Neural cell (in vitro differentiated cells): Measurements from ENCODE around the gene RNASEH1. TPM values are rescaled to one million over a fixed set of nuclear protein-coding genes. Genes with fewer than 3 reads are reported as not detected.

Experiments used
- H2AFZ ChIP-seq: fragments of 200-600, 300-800 bp; sonication (generic), shearing (Covaris generic); 2 replicates; pipeline ENCODE4 v1.6.0; 2014; ENCODE audit warnings: low read depth, mild to moderate bottlenecking, antibody characterized with exemption, low read length, moderate library complexity
- H3F3A ChIP-seq: fragments of 200-600 bp; shearing (Covaris generic); 2 replicates; pipeline ENCODE4 v1.6.1; 2016; ENCODE audit warnings: mild to moderate bottlenecking, moderate library complexity, mixed read lengths, antibody characterized with exemption, low read length; ENCODE audit not compliant: insufficient read depth, poor library complexity, severe bottlenecking
- H3K27ac ChIP-seq: fragments of 200-600, 300-800 bp; sonication (generic), shearing (Covaris generic); 2 replicates; pipeline ENCODE4 v1.5.1; 2014; ENCODE audit warnings: mild to moderate bottlenecking, low read length, moderate library complexity
- H3K27me3 ChIP-seq: fragments of 300-800, 200-600 bp; sonication (generic), shearing (Covaris generic); 2 replicates; pipeline ENCODE4 v1.6.0; 2014; ENCODE audit warnings: mild to moderate bottlenecking, low read depth, low read length, moderate library complexity; ENCODE audit not compliant: insufficient read depth
- H3K36me3 ChIP-seq: fragments of 300-800, 200-600 bp; sonication (generic), shearing (Covaris generic); 2 replicates; pipeline ENCODE4 v1.5.1; 2014; ENCODE audit warnings: mild to moderate bottlenecking, antibody characterized with exemption, low read length, moderate library complexity; ENCODE audit not compliant: insufficient read depth
- H3K4me2 ChIP-seq: fragments of 300-800, 200-600 bp; sonication (generic), shearing (Covaris generic); 2 replicates; pipeline ENCODE4 v1.6.0; 2014; ENCODE audit warnings: mild to moderate bottlenecking, low read length
- H3K4me3 ChIP-seq: fragments of 300-800, 200-600 bp; sonication (generic), shearing (Covaris generic); 2 replicates; pipeline ENCODE4 v1.5.1; 2014; ENCODE audit warnings: mild to moderate bottlenecking, low read length, moderate library complexity
- H3K79me2 ChIP-seq: fragments of 200-600 bp; shearing (Covaris generic); replicated peaks from 2 replicates; pipeline ENCODE4 v1.6.0; 2014; ENCODE audit warnings: mild to moderate bottlenecking, low read length, moderate library complexity; ENCODE audit not compliant: insufficient read depth
- H3K9ac ChIP-seq: fragments of 300-800, 200-600 bp; sonication (generic), shearing (Covaris generic); 2 replicates; pipeline ENCODE4 v1.6.1; 2016; ENCODE audit warnings: mild to moderate bottlenecking, low read length, mixed read lengths
- H3K9me2 ChIP-seq: fragments of 200-600 bp; shearing (Covaris generic); 2 replicates; pipeline ENCODE4 v1.6.1; 2016; ENCODE audit warnings: mild to moderate bottlenecking, low read length, mixed read lengths; ENCODE audit not compliant: insufficient read depth
- H3K9me3 ChIP-seq: fragments of 200-600, 300-800 bp; sonication (generic), shearing (Covaris generic); 2 replicates; pipeline ENCODE4 v1.6.1; 2016; ENCODE audit warnings: mild to moderate bottlenecking, mixed run types, low read length, moderate library complexity, mixed read lengths
- H4K20me1 ChIP-seq: fragments of 200-600 bp; shearing (Covaris generic); 2 replicates; pipeline ENCODE4 v1.6.1; 2016; ENCODE audit warnings: mild to moderate bottlenecking, mixed run types; ENCODE audit not compliant: insufficient read depth
- CTCF ChIP-seq: fragments of 450-650 bp; IDR thresholded peaks from 2 replicates; pipeline ENCODE4 v1.5.1; 2014; ENCODE audit warnings: antibody characterized with exemption, mild to moderate bottlenecking, moderate library complexity; ENCODE audit not compliant: poor library complexity, severe bottlenecking
- EP300 ChIP-seq: fragments of 450-650 bp; conservative IDR thresholded peaks from 2 replicates; pipeline ENCODE4 v1.6.1; 2014; ENCODE audit warnings: antibody characterized with exemption, mild to moderate bottlenecking, moderate library complexity; ENCODE audit not compliant: poor library complexity, severe bottlenecking
- EZH2 ChIP-seq: fragments of 200-600, 300-800 bp; shearing (Covaris generic), sonication (generic); IDR thresholded peaks from 2 replicates; pipeline ENCODE4 v1.6.1; 2014; ENCODE audit warnings: antibody characterized with exemption, low read length, borderline replicate concordance, mild to moderate bottlenecking; ENCODE audit not compliant: insufficient read depth, poor library complexity, severe bottlenecking
- MXI1 ChIP-seq: fragments of 450-650 bp; conservative IDR thresholded peaks from 2 replicates; pipeline ENCODE4 v1.6.1; 2014; ENCODE audit warnings: antibody characterized with exemption, mild to moderate bottlenecking; ENCODE audit not compliant: poor library complexity, severe bottlenecking
- POLR2AphosphoS5 ChIP-seq: IDR thresholded peaks from 2 replicates; pipeline ENCODE4 v1.6.1; 2012
- RAD21 ChIP-seq: fragments of 450-650 bp; conservative IDR thresholded peaks from 2 replicates; pipeline ENCODE4 v1.6.1; 2014; ENCODE audit warnings: antibody characterized with exemption, mild to moderate bottlenecking, moderate library complexity
- REST ChIP-seq: IDR thresholded peaks from 2 replicates; pipeline ENCODE4 v1.6.1; 2012; ENCODE audit warnings: borderline replicate concordance
- SMC3 ChIP-seq: fragments of 450-650 bp; conservative IDR thresholded peaks from 2 replicates; pipeline ENCODE4 v1.6.1; 2014; ENCODE audit warnings: antibody characterized with exemption, mild to moderate bottlenecking, moderate library complexity; ENCODE audit not compliant: poor library complexity
- TAF1 ChIP-seq: IDR thresholded peaks from 2 replicates; pipeline ENCODE4 v1.6.1; 2012; ENCODE audit warnings: low read depth
- polyA plus RNA-seq: library from polyadenylated mRNA; depleted of rRNA; stranded (reverse); fragments of >200 nt; gene quantifications from 2 replicates; pipeline ENCODE4 v1.2.3, GENCODE V29; 2014

Gene RNASEH1
- polyA plus RNA-seq, 1 donor from 2014 or later, result 23.4 TPM

- no peaks in the 10 kb centered on the region for H3K36me3 ChIP-seq
- H3K9me3 ChIP-seq, result no peaks in the 10 kb centered on the region
- TF ChIP-seq EP300 (no peak), MXI1 (no peak), RAD21 (no peak), TAF1 (no peak), POLR2AphosphoS5 (no peak)
- no peak overlapping the region for H2AFZ ChIP-seq
- no peaks in the 10 kb centered on the region for H4K20me1 ChIP-seq
- no peaks in the 10 kb centered on the region for H3F3A ChIP-seq
- no peaks in the 10 kb centered on the region for H3K9me2 ChIP-seq
- no peak overlapping the region for H3K9ac ChIP-seq
- no peaks in the 10 kb centered on the region for H3K79me2 ChIP-seq
- no peak overlapping the region for H3K4me3 ChIP-seq
- H3K27me3 ChIP-seq, result no peaks in the 10 kb centered on the region
- H3K27ac ChIP-seq, result no peak overlapping the region
- no peak overlapping the region for H3K4me2 ChIP-seq
Observed at GRCh38 chr2:3504741-3505140, 53.4 kb downstream of the RNASEH1 start.

DNA sequence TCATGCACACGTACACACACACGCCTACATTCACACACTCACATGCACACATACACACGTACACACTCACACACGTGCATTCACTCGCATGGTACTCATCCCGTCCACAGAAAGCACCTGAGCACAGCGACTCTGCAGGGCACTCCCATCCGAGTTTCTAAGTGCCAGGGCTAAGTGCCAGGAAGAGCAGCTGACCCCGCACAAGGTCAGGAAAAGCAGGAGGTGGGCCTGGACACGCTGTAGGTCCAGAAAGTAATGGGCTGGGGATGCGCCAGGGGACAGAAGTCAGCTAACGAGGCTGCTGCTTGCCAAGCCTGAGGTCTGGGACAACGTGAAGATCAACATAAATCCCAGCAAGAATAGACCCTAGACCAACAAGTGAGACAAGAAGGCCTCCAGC is 54.6 kb downstream of the RNASEH1 start:
- H3K27me3 ChIP-seq, result no peaks in the 10 kb centered on the region
- no peaks in the 10 kb centered on the region for H3F3A ChIP-seq
- H3K27ac ChIP-seq, result no peak overlapping the region
- TF ChIP-seq CTCF, result no peak
- no peak for TF ChIP-seq TAF1
- no peak for TF ChIP-seq EP300
- TF ChIP-seq SMC3, result no peak
- TF ChIP-seq POLR2AphosphoS5, result no peak
- no peak for TF ChIP-seq REST
- TF ChIP-seq EZH2, result no peak
- no peak for TF ChIP-seq RAD21
- TF ChIP-seq MXI1, result no peak
- no peak overlapping the region for H3K4me3 ChIP-seq
- H2AFZ ChIP-seq, result no peak overlapping the region
- H3K4me2 ChIP-seq, result no peak overlapping the region
- no peaks in the 10 kb centered on the region for H3K79me2 ChIP-seq
- H3K36me3 ChIP-seq, result no peaks in the 10 kb centered on the region
- H3K9ac ChIP-seq, result no peak overlapping the region
- H3K9me3 ChIP-seq, result no peaks in the 10 kb centered on the region
- H4K20me1 ChIP-seq, result no peaks in the 10 kb centered on the region
- no peaks in the 10 kb centered on the region for H3K9me2 ChIP-seq

DNA sequence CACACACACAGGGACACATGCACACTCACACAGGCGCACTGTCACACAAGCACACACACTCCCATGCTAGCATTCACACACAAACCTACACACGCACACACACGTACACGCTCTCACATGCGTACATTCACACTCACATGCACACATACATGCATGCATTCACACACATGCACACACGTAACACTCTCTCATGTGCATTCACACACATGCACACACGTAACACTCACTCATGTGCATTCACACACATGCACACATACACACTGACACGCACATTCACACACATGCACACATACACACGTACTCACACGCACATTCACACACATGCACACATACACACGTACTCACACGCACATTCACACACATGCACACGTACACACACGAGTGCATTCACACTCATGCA is 55.1 kb downstream of the RNASEH1 start:
- H3K79me2 ChIP-seq, result no peaks in the 10 kb centered on the region
- no peak overlapping the region for H3K9ac ChIP-seq
- no peak for TF ChIP-seq REST
- TF ChIP-seq TAF1, result no peak
- TF ChIP-seq CTCF, result no peak
- TF ChIP-seq EP300, result no peak
- no peak for TF ChIP-seq EZH2
- no peak for TF ChIP-seq SMC3
- no peak for TF ChIP-seq POLR2AphosphoS5
- TF ChIP-seq RAD21, result no peak
- no peak for TF ChIP-seq MXI1
- no peak overlapping the region for H2AFZ ChIP-seq
- no peaks in the 10 kb centered on the region for H3K9me3 ChIP-seq
- H3K27me3 ChIP-seq, result no peaks in the 10 kb centered on the region
- no peak overlapping the region for H3K4me2 ChIP-seq
- H3K4me3 ChIP-seq, result no peak overlapping the region
- no peaks in the 10 kb centered on the region for H3K36me3 ChIP-seq
- no peaks in the 10 kb centered on the region for H3K9me2 ChIP-seq
- H4K20me1 ChIP-seq, result no peaks in the 10 kb centered on the region
- no peak overlapping the region for H3K27ac ChIP-seq
- H3F3A ChIP-seq, result no peaks in the 10 kb centered on the region
